Measurements from ENCODE around the gene SLC43A2.

The SLC43A2 gene

GRCh38 chr17:1562176-1562643 lies 66.4 kb downstream of the SLC43A2 start:
- DNase-seq (ENCODE audit: low read depth) = no peak

- DNase-seq (ENCODE audit: low read depth) = no peak
Measured at GRCh38 chr17:1561420-1562175, 67.0 kb downstream of the SLC43A2 start.

- no peak for DNase-seq (ENCODE audit: low read depth)
Measured at GRCh38 chr17:1560858-1561355, 67.7 kb downstream of the SLC43A2 start.

GRCh38 chr17:1560101-1560857 lies 68.4 kb downstream of the SLC43A2 start:
- no peak for DNase-seq (ENCODE audit: low read depth)

GRCh38 chr17:1559047-1560043 lies 69.3 kb downstream of the SLC43A2 start:
- no peak for DNase-seq (ENCODE audit: low read depth)

GRCh38 chr17:1558401-1558800 lies 70.2 kb downstream of the SLC43A2 start:
- DNase-seq (ENCODE audit: low read depth) = no peak

GRCh38 chr17:1557355-1558095 lies 71.1 kb downstream of the SLC43A2 start:
- DNase-seq (ENCODE audit: low read depth) = no peak

GRCh38 chr17:1555651-1556471 lies 72.8 kb downstream of the SLC43A2 start:
- no peak for DNase-seq (ENCODE audit: low read depth)

- DNase-seq (ENCODE audit: low read depth) = no peak
Measured at GRCh38 chr17:1554751-1555540, 73.7 kb downstream of the SLC43A2 start.

- DNase-seq (ENCODE audit: low read depth) = no peak
Measured at GRCh38 chr17:1553354-1554266, 75.0 kb downstream of the SLC43A2 start.

- DNase-seq (ENCODE audit: low read depth) = no peak
Measured at GRCh38 chr17:1552932-1553331, 75.7 kb downstream of the SLC43A2 start.

GRCh38 chr17:1551741-1552140 lies 76.9 kb downstream of the SLC43A2 start:
- DNase-seq (ENCODE audit: low read depth) = no peak

GRCh38 chr17:1548032-1548431 lies 80.6 kb downstream of the SLC43A2 start:
- DNase-seq (ENCODE audit: low read depth) = no peak

GRCh38 chr17:1546292-1546922 lies 82.2 kb downstream of the SLC43A2 start:
- DNase-seq (ENCODE audit: low read depth) = no peak

GRCh38 chr17:1545618-1546017 lies 83.0 kb downstream of the SLC43A2 start:
- DNase-seq (ENCODE audit: low read depth) = no peak

GRCh38 chr17:1542316-1542715 lies 86.3 kb downstream of the SLC43A2 start:
- no peak for DNase-seq (ENCODE audit: low read depth)

GRCh38 chr17:1541367-1541904 lies 87.2 kb downstream of the SLC43A2 start:
- DNase-seq (ENCODE audit: low read depth) = no peak

GRCh38 chr17:1539811-1540210 lies 88.8 kb downstream of the SLC43A2 start:
- DNase-seq (ENCODE audit: low read depth) = no peak

Measured in HS-27A (cell line).